GM13976 (cell line): Measurements from ENCODE around the gene JPT1.

Source experiments
- DNase-seq: peaks from one replicate; pipeline ENCODE4 v3.0.0; 2012; ENCODE audit warnings: low spot score
- CTCF ChIP-seq: IDR thresholded peaks from 2 replicates; pipeline ENCODE4 v1.5.1; 2012; ENCODE audit warnings: borderline replicate concordance, mild to moderate bottlenecking; ENCODE audit not compliant: insufficient read depth; ENCODE audit errors: extremely low read depth, missing control alignments, control extremely low read depth
- in situ Hi-C: fragments of 300-500 bp; cut with MboI; formaldehyde crosslinking; loops from one replicate; pipeline ENCODE4 v1.12.0; 2022; ENCODE audit warnings: low sequenced_read_pairs, mixed read lengths, inconsistent platforms; ENCODE audit not compliant: unreplicated experiment

The JPT1 gene

DNA sequence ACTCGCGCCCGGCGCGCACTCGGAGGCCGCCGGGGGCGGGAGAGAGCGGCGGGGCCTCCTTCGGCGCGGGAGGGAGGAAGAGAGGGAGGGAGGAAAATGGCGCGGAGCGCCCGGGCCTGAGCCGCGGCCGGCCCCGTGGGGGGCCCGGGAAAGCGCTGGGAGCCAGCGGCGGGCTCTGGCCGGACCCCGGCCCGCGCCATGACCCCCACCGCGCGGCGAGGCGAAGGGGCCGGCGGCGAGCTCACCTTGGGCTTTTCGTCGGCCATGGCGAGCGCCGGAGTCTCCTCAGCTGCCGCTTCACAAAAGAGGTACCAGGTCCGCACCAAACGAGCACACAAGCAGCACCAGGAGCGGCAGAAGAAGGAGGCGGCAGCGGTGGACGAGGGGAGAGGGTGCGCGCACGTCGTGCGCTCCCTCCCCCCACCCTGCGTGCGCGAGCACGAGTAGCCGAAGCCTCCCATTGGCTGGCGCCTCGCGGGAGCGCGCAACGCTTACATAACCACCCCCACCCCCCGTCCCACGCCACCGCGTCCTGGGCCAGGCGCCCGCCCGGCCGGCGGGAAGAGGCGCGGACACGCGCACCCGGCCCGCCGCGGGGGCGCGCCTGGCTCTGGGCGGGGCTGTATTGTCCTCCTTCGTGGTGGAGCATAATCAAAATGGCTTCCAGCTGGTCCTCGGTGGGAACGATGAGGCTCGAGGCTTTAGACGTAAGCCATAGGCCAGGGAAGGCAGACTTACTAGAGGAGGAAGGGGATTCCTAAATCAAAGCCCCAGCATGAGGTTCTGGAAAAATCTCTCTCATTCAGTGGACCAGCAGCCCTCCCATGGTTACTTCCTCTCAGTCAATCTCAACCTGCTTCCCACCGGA lies 28.5 kb upstream of the JPT1 start, which contains the start of gene SUMO2:
SUMO2 (minus strand) TSS at position 391 of the 868 bp plus-strand sequence; CDS start at position 266, 125 bp downstream.
- DNase-seq: peak; percentile 99
- in situ Hi-C loops: no loop called here

DNA sequence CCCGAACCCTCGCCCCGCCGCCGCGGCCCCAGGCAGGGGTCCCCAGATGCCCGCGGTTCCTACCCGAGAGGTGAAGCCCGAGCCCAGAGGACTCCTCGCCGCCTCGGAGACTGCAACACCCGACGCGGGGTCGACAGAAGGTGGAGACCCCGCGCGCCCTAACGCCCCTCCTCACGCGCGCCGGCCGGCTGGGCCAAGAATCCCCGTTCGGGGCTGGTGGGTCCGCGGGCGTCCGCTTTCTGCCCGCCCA lies 27.9 kb upstream of the JPT1 start:
- in situ Hi-C loops: no loop called here
- TF ChIP-seq CTCF: no peak
- no peak for DNase-seq

More for the DNA sequence above, 28.5 kb upstream of the JPT1 start, which contains the start of gene SUMO2:
- no peak for TF ChIP-seq CTCF

GRCh38 chr17:75181608-75182318 lies 27.5 kb upstream of the JPT1 start:
- in situ Hi-C loops: no loop called here
- peak; percentile 45 for DNase-seq

DNA sequence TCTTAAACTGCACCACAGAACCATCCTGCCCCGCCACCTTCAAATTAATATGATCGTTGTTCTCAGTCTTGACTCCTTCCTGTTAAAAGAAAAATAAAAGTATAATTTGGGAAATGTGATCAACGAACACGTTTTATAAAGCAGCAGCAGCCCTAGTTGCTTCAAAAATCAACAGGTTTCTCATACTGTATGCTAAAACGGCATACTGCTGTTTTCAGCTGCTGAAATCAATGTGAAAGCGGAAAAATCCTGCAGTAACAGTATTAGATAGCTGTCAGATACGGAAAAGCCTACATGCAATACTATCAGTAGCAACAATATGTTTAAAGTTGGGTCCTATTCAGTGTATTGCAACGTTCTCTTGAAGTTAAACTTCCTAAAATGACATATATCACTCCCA lies 26.8 kb upstream of the JPT1 start:
- no peak for TF ChIP-seq CTCF
- no peak for DNase-seq
- in situ Hi-C loops: no loop called here

More at GRCh38 chr17:75181608-75182318, 27.5 kb upstream of the JPT1 start:
- TF ChIP-seq CTCF: no peak

DNA sequence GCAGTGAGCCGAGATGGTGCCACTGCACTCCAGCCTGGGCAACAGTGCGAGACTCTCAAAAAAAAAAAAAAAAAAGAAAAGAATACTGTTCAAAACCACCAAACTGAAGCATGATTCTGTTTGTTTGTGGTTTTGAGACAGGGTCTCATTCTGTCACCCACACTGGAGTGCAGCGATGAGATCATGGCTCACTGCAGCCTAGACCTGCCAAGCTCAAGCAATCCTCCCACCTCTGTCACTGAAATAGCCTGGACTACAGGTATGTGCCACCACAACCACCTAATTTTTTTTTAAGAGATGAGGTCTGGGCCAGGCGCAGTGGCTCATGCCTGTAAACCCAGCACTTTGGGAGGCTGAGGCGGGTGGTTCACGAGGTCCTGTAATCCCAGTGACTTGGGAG lies 24.1 kb upstream of the JPT1 start:
- no peak for DNase-seq
- TF ChIP-seq CTCF: no peak
- in situ Hi-C loops: no loop called here

GRCh38 chr17:75176625-75177024 lies 22.3 kb upstream of the JPT1 start:
- DNase-seq: no peak
- no peak for TF ChIP-seq CTCF
- in situ Hi-C loops: no loop called here
